B cell (primary cell): ENCODE results near the gene DNASE1L2. TPM values are rescaled to one million over a fixed set of nuclear protein-coding genes. Genes with fewer than 3 reads are reported as not detected.

Experiments used
- ATAC-seq: fragments of 200-7000 bp; cut with Tn5 transposase; one replicate; pipeline ENCODE4 v1.10.0; 2021; ENCODE audit warnings: low read depth, mild to moderate bottlenecking, moderate number of reproducible peaks, moderate library complexity
- CTCF ChIA-PET: fragments of 350-600 bp; sonication (Branson Sonifier 250); formaldehyde crosslinking; loops from one replicate; lab custom pipeline; 2021; ENCODE audit warnings: antibody characterized with exemption, inconsistent platforms; lab: Charles Lee
- POLR2A ChIA-PET: fragments of 350-600 bp; sonication (Branson Sonifier 250); formaldehyde crosslinking; loops from one replicate; lab custom pipeline; 2021; ENCODE audit warnings: antibody characterized with exemption; lab: Charles Lee
- DNase-seq: peaks from one replicate; pipeline ENCODE4 v3.0.0; 2013
- H2AFZ ChIP-seq: 2 replicates; pipeline ENCODE4 v1.6.1; 2012; ENCODE audit warnings: mild to moderate bottlenecking, low read depth, low read length; ENCODE audit not compliant: insufficient read depth, poor library complexity, severe bottlenecking
- H3K27ac ChIP-seq, 2 donors: 1 replicate in 1 of 2; 2 replicates in 1 of 2; pipeline ENCODE4 v1.5.1; 2012 to 2013; ENCODE audit warnings: low read length in 2 of 2, mild to moderate bottlenecking in 2 of 2, moderate library complexity in 1 of 2
- H3K27me3 ChIP-seq, 4 experiments: fragments of 200-600 bp in 1 of 4; sonication (generic) in 1 of 4; replicated peaks in 1 of 4; 1 replicate in 2 of 4; 2 replicates in 2 of 4; pipeline versions ENCODE4 v1.6.1 to v1.7.0; 2013 to 2016; ENCODE audit warnings: low read length in 3 of 4, mild to moderate bottlenecking in 2 of 4, mixed read lengths in 1 of 4, moderate library complexity in 1 of 4; ENCODE audit not compliant: insufficient read depth in 4 of 4, control insufficient read depth in 3 of 4; ENCODE audit errors: control extremely low read depth in 1 of 4
- H3K36me3 ChIP-seq, 2 experiments: replicated peaks in 1 of 2; 1 replicate in 1 of 2; 2 replicates in 1 of 2; pipeline versions ENCODE4 v1.6.1 to v1.7.1; 2013; ENCODE audit warnings: low read length in 1 of 2; ENCODE audit not compliant: insufficient read depth in 2 of 2, control insufficient read depth in 1 of 2; ENCODE audit errors: control extremely low read depth in 1 of 2, extremely low read depth in 1 of 2
- H3K4me1 ChIP-seq, 2 donors: fragments of 200-600 bp in 1 of 2; sonication (generic) in 1 of 2; 1 replicate in 1 of 2; 2 replicates in 1 of 2; pipeline versions ENCODE4 v1.5.1 to v1.6.1; 2013 to 2017; ENCODE audit warnings: low read length in 2 of 2; ENCODE audit not compliant: control insufficient read depth in 2 of 2, insufficient read depth in 2 of 2
- H3K4me2 ChIP-seq: replicated peaks from 2 replicates; pipeline ENCODE3; 2012; ENCODE audit warnings: mild to moderate bottlenecking, low read depth, low read length; ENCODE audit not compliant: poor library complexity, severe bottlenecking
- H3K4me3 ChIP-seq, 5 experiments: fragments of 200-600 bp in 1 of 5; sonication (generic) in 1 of 5; 1 replicate in 3 of 5; 2 replicates in 2 of 5; pipeline versions ENCODE4 v1.5.1 to v1.7.0; 2011 to 2016; ENCODE audit warnings: low read length in 4 of 5, mild to moderate bottlenecking in 4 of 5, low read depth in 2 of 5, control low read depth in 1 of 5, moderate library complexity in 1 of 5; ENCODE audit not compliant: insufficient read depth in 1 of 5; ENCODE audit errors: control extremely low read depth in 1 of 5, extremely low read depth in 1 of 5
- H3K79me2 ChIP-seq: fragments of 200-600 bp; sonication (generic); one replicate; pipeline ENCODE4 v1.6.0; 2016; ENCODE audit warnings: low read length; ENCODE audit not compliant: control insufficient read depth, insufficient read depth
- H3K9ac ChIP-seq: fragments of 200-600 bp; sonication (generic); 2 replicates; pipeline ENCODE4 v1.6.1; 2017; ENCODE audit warnings: mild to moderate bottlenecking, low read length, moderate library complexity
- H3K9me3 ChIP-seq, 3 donors: one replicate each; pipeline versions ENCODE4 v1.6.1 to v1.7.1; 2013; ENCODE audit warnings: low read length in 2 of 3; ENCODE audit not compliant: control insufficient read depth in 2 of 3, insufficient read depth in 1 of 3; ENCODE audit errors: control extremely low read depth in 1 of 3
- H4K20me1 ChIP-seq: 2 replicates; pipeline ENCODE4 v1.6.0; 2012; ENCODE audit warnings: mild to moderate bottlenecking, low read length; ENCODE audit not compliant: insufficient read depth, control insufficient read depth, poor library complexity, severe bottlenecking
- H3K27ac Mint-ChIP-seq: one replicate; pipeline ENCODE4 v1.8.0; 2021; ENCODE audit warnings: mixed read lengths
- H3K27me3 Mint-ChIP-seq: one replicate; pipeline ENCODE4 v1.8.0; 2021; ENCODE audit warnings: mixed read lengths
- H3K4me1 Mint-ChIP-seq: one replicate; pipeline ENCODE4 v1.8.0; 2021; ENCODE audit warnings: mixed read lengths
- H3K4me3 Mint-ChIP-seq: one replicate; pipeline ENCODE4 v1.8.0; 2021; ENCODE audit warnings: mixed read lengths
- H3K9me3 Mint-ChIP-seq: one replicate; pipeline ENCODE4 v1.8.0; 2022; ENCODE audit warnings: mixed read lengths; ENCODE audit not compliant: insufficient read depth
- CTCF ChIP-seq: fragments of 200-600 bp; IDR thresholded peaks from one replicate; pipeline ENCODE4 v1.8.0; 2022; ENCODE audit warnings: antibody characterized with exemption, mild to moderate bottlenecking
- EZH2 ChIP-seq: IDR thresholded peaks from 2 replicates; pipeline ENCODE4 v1.6.1; 2012; ENCODE audit warnings: borderline replicate concordance, low read depth, mild to moderate bottlenecking, moderate library complexity, low read length; ENCODE audit not compliant: insufficient read depth, poor library complexity, severe bottlenecking
- WGBS: methylation state at CpG from one replicate; pipeline ENCODE4 v1.1.5; 2013; ENCODE audit warnings: missing lambda C conversion rate; ENCODE audit not compliant: insufficient coverage; 5-methylcytosine and 5-hydroxymethylcytosine counted together
- intact Hi-C: fragments of 100-400 bp; cut with micrococcal nuclease; formaldehyde crosslinking; loops from one replicate; pipeline ENCODE4 v1.10.0; 2022
- polyA plus RNA-seq: library from polyadenylated mRNA; depleted of rRNA; stranded (reverse); fragments of >200 nt; gene quantifications from 2 replicates; pipeline ENCODE4 v1.2.3, GENCODE V29; 2012
- total RNA-seq, 2 donors: library from RNA; stranded (reverse); fragments of 120-200 nt in 1 of 2; gene quantifications; 1 replicate in 1 of 2; 2 replicates in 1 of 2; pipeline versions ENCODE4 v1.2.3 to v1.2.4, GENCODE V29; 2013 to 2022

The DNASE1L2 gene
- total and polyA plus RNA-seq, 2 donors (not counting 1 experiment from before 2014, with no cell fraction given): 1.1 to 1.6 TPM

- intact Hi-C loops: loop anchor here (1.0 to 2.0 kb wide), 6 partner anchors 9 to 201 kb away; partner anchors contain the start of genes ECI1, MLST8, RNPS1 and TRAF7
- Histone ChIP-seq H3K36me3 (peaks cover 0 to 10% of the 10 kb centered on the region in 2 experiments), H2AFZ (peak overlapping the region; percentile 97), H4K20me1 (peaks cover 19% of the 10 kb centered on the region), H3K4me1 (peaks cover 6 to 16% of the 10 kb centered on the region in 2 donors), H3K4me2 (peak overlapping the region; percentile 95), H3K27ac (peak overlapping the region; percentile 47 to 85), H3K9ac (peak overlapping the region; percentile 85), H3K79me2 (peaks cover 48% of the 10 kb centered on the region), H3K9me3 (peaks cover 0 to 2% (median 0%) of the 10 kb centered on the region in 3 donors), H3K27me3 (no peaks in the 10 kb centered on the region), H3K4me3 (peak overlapping the region; percentile 51 to 92 (median 82))
- no peak for DNase-seq
- Mint-ChIP-seq H3K9me3 (no peaks in the 10 kb centered on the region), H3K27me3 (no peaks in the 10 kb centered on the region), H3K27ac (peak overlapping the region; percentile 20), H3K4me1 (peaks cover 25% of the 10 kb centered on the region), H3K4me3 (peak overlapping the region; percentile 76)
- no peak for ATAC-seq
- WGBS: 4% methylated on average over 19 of the region's 22 CpGs
- POLR2A ChIA-PET: interaction anchor here (1.5 kb wide), 1 partner anchor 28 kb away, joined by 4 read pairs; the partner anchor contains the start of gene ECI1
- CTCF ChIA-PET: no interaction called here
- TF ChIP-seq CTCF (no peak), EZH2 (no peak)
Observed at GRCh38 chr16:2223942-2224486, 12.2 kb upstream of the DNASE1L2 start.

- ChIA-PET CTCF (interaction anchor here (0.6 to 0.8 kb wide), 2 partner anchors 25 to 261 kb away, joined by 3 read pairs; partner anchors contain the start of gene ECI1), POLR2A (no interaction called here)
- no peak overlapping the region for H3K27ac Mint-ChIP-seq
- DNase-seq: no peak
- no peak overlapping the region for H2AFZ ChIP-seq
- H3K27me3 ChIP-seq: no peaks in the 10 kb centered on the region
- H3K9me3 Mint-ChIP-seq: no peaks in the 10 kb centered on the region
- peaks cover 0 to 2% (median 0%) of the 10 kb centered on the region in 3 donors for H3K9me3 ChIP-seq
- intact Hi-C loops: no loop called here
- H3K9ac ChIP-seq: no peak overlapping the region
- H3K4me2 ChIP-seq: no peak overlapping the region
- WGBS: 83% methylated on average over 8 of the region's 9 CpGs
- peaks cover 6 to 16% of the 10 kb centered on the region in 2 donors for H3K4me1 ChIP-seq
- H3K4me1 Mint-ChIP-seq: peaks cover 25% of the 10 kb centered on the region
- H3K27ac ChIP-seq: no peak overlapping the region
- H3K36me3 ChIP-seq: peaks cover 0 to 24% of the 10 kb centered on the region in 2 experiments
- H3K79me2 ChIP-seq: peaks cover 48% of the 10 kb centered on the region
- H3K4me3 Mint-ChIP-seq: peak overlapping the region; percentile 23
- no peaks in the 10 kb centered on the region for H3K27me3 Mint-ChIP-seq
- H3K4me3 ChIP-seq: no peak overlapping the region
- no peak for ATAC-seq
- TF ChIP-seq CTCF (no peak), EZH2 (no peak)
- peaks cover 42% of the 10 kb centered on the region for H4K20me1 ChIP-seq
Observed at GRCh38 chr16:2226245-2226793, 9.9 kb upstream of the DNASE1L2 start.
